Measurements from ENCODE around the gene ZNF629.
"Not testable (repeated sequence)": the region's sequence is repeated elsewhere in the genome, so short reads cannot be mapped to it uniquely, and the experiment has no call there.

DNA sequence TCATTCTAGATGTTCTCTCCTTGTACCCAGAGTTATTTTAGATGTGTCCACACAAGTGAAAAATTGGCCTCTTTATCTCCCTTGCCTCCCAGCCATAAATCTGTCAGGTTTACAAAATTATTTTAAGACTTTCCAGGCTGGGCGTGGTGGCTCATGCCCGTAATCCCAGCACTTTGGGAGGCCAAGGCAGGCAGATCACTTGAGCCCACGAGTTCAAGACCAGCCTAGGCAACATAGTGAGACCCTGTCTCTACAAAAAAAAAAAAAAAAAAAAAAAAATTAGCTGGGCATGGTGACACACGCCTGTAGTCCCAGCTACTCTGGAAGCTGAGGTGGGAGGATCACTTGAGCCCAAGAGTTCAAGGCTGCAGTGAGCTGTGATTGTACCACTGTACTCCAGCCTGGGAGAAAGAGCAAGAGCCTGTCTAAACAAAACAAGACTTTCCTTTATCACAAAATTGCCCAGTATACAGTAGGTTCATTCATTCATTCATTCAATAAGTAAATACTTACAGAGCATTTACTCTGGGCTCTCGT is 22.0 kb upstream of the ZNF629 start:
- not testable (repeated sequence) for TF ChIP-seq CEBPB, RFX5, POLR2A (IDR thresholded peaks at IDR 0.05; ENCODE audit: low read depth, low read length)
- TF ChIP-seq, protein P1, sequence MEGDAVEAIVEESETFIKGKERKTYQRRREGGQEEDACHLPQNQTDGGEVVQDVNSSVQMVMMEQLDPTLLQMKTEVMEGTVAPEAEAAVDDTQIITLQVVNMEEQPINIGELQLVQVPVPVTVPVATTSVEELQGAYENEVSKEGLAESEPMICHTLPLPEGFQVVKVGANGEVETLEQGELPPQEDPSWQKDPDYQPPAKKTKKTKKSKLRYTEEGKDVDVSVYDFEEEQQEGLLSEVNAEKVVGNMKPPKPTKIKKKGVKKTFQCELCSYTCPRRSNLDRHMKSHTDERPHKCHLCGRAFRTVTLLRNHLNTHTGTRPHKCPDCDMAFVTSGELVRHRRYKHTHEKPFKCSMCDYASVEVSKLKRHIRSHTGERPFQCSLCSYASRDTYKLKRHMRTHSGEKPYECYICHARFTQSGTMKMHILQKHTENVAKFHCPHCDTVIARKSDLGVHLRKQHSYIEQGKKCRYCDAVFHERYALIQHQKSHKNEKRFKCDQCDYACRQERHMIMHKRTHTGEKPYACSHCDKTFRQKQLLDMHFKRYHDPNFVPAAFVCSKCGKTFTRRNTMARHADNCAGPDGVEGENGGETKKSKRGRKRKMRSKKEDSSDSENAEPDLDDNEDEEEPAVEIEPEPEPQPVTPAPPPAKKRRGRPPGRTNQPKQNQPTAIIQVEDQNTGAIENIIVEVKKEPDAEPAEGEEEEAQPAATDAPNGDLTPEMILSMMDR (conservative IDR thresholded peaks at IDR 0.05; ENCODE audit: low read depth, low read length): not testable (repeated sequence)

Measured in IMR-90 (cell line).